HepG2 (cell line): ENCODE results near the gene ABL2. TPM values are rescaled to one million over a fixed set of nuclear protein-coding genes. Genes with fewer than 3 reads are reported as not detected.

ENCODE experiments used
- ATAD3A ChIP-seq: sonication (generic); formaldehyde crosslinking; IDR thresholded peaks from 2 replicates; pipeline ENCODE4 v1.4.0; 2020; ENCODE audit warnings: missing genetic modification reagents
- CAMTA2 ChIP-seq: sonication (generic); formaldehyde crosslinking; IDR thresholded peaks from 2 replicates; pipeline ENCODE4 v1.4.0; 2020; ENCODE audit warnings: mild to moderate bottlenecking, missing genetic modification reagents, borderline replicate concordance
- KDM4B ChIP-seq: sonication (generic); formaldehyde crosslinking; IDR thresholded peaks from 2 replicates; pipeline ENCODE4 v1.4.0; 2020; ENCODE audit warnings: missing genetic modification reagents
- MYPOP ChIP-seq: sonication (generic); formaldehyde crosslinking; IDR thresholded peaks from 2 replicates; pipeline ENCODE4 v1.8.1; 2023; ENCODE audit warnings: mild to moderate bottlenecking, moderate library complexity, missing genetic modification reagents
- NFE2L1 ChIP-seq: sonication (generic); formaldehyde crosslinking; IDR thresholded peaks from 2 replicates; pipeline ENCODE4 v1.4.0; 2020; ENCODE audit warnings: missing genetic modification reagents, mild to moderate bottlenecking, borderline replicate concordance
- NR2F1 ChIP-seq, 2 experiments: fragments of 450-650 bp in 1 of 2; formaldehyde crosslinking in 1 of 2; IDR thresholded peaks; 2 replicates each; pipeline versions ENCODE4 v1.5.0 to v1.6.1; 2016 to 2020; ENCODE audit warnings: mild to moderate bottlenecking in 1 of 2, missing compliant biosample characterization in 1 of 2, missing genetic modification reagents in 1 of 2, moderate library complexity in 1 of 2
- PRMT3 ChIP-seq: sonication (generic); formaldehyde crosslinking; IDR thresholded peaks from 2 replicates; pipeline ENCODE4 v1.8.1; 2022; ENCODE audit warnings: low read depth, mild to moderate bottlenecking, moderate library complexity, missing genetic modification reagents, borderline replicate concordance
- SUZ12 ChIP-seq: fragments of 150-350 bp; IDR thresholded peaks from 2 replicates; pipeline ENCODE4 v1.6.1; 2014; ENCODE audit warnings: low read depth, low read length
- UBTF ChIP-seq: sonication (generic); formaldehyde crosslinking; IDR thresholded peaks from 2 replicates; pipeline ENCODE4 v1.4.0; 2020; ENCODE audit warnings: mild to moderate bottlenecking, missing genetic modification reagents
- ZFP36 ChIP-seq: fragments of 150-350 bp; IDR thresholded peaks from 2 replicates; pipeline ENCODE4 v1.6.1; 2018; ENCODE audit warnings: borderline replicate concordance, low read length, low read depth; ENCODE audit not compliant: partially characterized antibody
- ZNF275 ChIP-seq: sonication (generic); formaldehyde crosslinking; IDR thresholded peaks from 2 replicates; pipeline ENCODE4 v1.8.0; 2022; ENCODE audit warnings: missing genetic modification reagents, mild to moderate bottlenecking, inconsistent platforms, borderline replicate concordance
- ZNF558 ChIP-seq: sonication (generic); formaldehyde crosslinking; IDR thresholded peaks from 2 replicates; pipeline ENCODE4 v1.9.0; 2022; ENCODE audit warnings: mild to moderate bottlenecking, missing genetic modification reagents, borderline replicate concordance
- ZNF562 ChIP-seq: sonication (generic); formaldehyde crosslinking; IDR thresholded peaks from 2 replicates; pipeline ENCODE4 v1.8.0; 2022; ENCODE audit warnings: missing genetic modification reagents, borderline replicate concordance
- polyA plus RNA-seq, 8 experiments: library from polyadenylated mRNA; depleted of rRNA in 3 of 8; stranded (reverse) in 7 of 8; unstranded in 1 of 8; fragments of >200 nt; fragmentation: Illumina TruSeq in 4 of 8; extraction: Trizol in 4 of 8; gene quantifications; 2 replicates each; pipeline versions ENCODE4 v1.2.1 to v1.2.3, GENCODE V29; 2011 to 2016; ENCODE audit warnings: low read depth in 4 of 8, missing spikeins in 1 of 8, mixed read lengths in 1 of 8; ENCODE audit not compliant: insufficient read depth in 1 of 8
- total RNA-seq, 5 experiments: library from RNA; depleted of rRNA; stranded (reverse); fragments of >200 nt; fragmentation: Illumina TruSeq; extraction: Trizol; gene quantifications; 2 replicates each; pipeline ENCODE4 v1.2.3, GENCODE V29; 2016; ENCODE audit warnings: low read depth in 1 of 5
- TF ChIP-seq, protein P1 (sequence below): sonication (generic); formaldehyde crosslinking; IDR thresholded peaks from 2 replicates; pipeline ENCODE4 v1.4.0; 2020; ENCODE audit warnings: mild to moderate bottlenecking, missing genetic modification reagents
- TF ChIP-seq, protein P2 (sequence below): IDR thresholded peaks from 2 replicates; pipeline ENCODE4 v1.6.1; 2012; ENCODE audit warnings: low read length, improper control_type of control experiment
- TF ChIP-seq, protein P3 (sequence below): sonication (generic); formaldehyde crosslinking; IDR thresholded peaks from 2 replicates; pipeline ENCODE4 v1.5.0; 2020; ENCODE audit warnings: mild to moderate bottlenecking, missing genetic modification reagents

ABL2 gene
- total and polyA plus RNA-seq, 2 of the 13 experiments (the other 11 are each of a cell fraction or from before 2014, with no cell fraction given), result 5.8 to 6.0 TPM

GRCh38 chr1:179151908-179152682 lies 77.4 kb downstream of the ABL2 start (continued):
- TF ChIP-seq CAMTA2 (CRISPR knock-in tag) (no peak), ATAD3A (CRISPR knock-in tag) (no peak), ZNF562 (CRISPR knock-in tag) (no peak), UBTF (CRISPR knock-in tag) (no peak), ZNF558 (no peak), KDM4B (CRISPR knock-in tag) (no peak), ZFP36 (no peak), SUZ12 (no peak), PRMT3 (CRISPR knock-in tag) (no peak), ZNF275 (CRISPR knock-in tag) (no peak), NR2F1 (CRISPR knock-in tag; IDR thresholded peaks at IDR 0.05) (no peak), NFE2L1 (no peak), MYPOP (CRISPR knock-in tag) (peak; percentile 17; the same call in 1 of the 2 replicates)
- TF ChIP-seq, protein P1, sequence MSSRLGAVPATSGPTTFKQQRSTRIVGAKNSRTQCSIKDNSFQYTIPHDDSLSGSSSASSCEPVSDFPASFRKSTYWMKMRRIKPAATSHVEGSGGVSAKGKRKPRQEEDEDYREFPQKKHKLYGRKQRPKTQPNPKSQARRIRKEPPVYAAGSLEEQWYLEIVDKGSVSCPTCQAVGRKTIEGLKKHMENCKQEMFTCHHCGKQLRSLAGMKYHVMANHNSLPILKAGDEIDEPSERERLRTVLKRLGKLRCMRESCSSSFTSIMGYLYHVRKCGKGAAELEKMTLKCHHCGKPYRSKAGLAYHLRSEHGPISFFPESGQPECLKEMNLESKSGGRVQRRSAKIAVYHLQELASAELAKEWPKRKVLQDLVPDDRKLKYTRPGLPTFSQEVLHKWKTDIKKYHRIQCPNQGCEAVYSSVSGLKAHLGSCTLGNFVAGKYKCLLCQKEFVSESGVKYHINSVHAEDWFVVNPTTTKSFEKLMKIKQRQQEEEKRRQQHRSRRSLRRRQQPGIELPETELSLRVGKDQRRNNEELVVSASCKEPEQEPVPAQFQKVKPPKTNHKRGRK (CRISPR knock-in tag), result no peak
- TF ChIP-seq, protein P2, sequence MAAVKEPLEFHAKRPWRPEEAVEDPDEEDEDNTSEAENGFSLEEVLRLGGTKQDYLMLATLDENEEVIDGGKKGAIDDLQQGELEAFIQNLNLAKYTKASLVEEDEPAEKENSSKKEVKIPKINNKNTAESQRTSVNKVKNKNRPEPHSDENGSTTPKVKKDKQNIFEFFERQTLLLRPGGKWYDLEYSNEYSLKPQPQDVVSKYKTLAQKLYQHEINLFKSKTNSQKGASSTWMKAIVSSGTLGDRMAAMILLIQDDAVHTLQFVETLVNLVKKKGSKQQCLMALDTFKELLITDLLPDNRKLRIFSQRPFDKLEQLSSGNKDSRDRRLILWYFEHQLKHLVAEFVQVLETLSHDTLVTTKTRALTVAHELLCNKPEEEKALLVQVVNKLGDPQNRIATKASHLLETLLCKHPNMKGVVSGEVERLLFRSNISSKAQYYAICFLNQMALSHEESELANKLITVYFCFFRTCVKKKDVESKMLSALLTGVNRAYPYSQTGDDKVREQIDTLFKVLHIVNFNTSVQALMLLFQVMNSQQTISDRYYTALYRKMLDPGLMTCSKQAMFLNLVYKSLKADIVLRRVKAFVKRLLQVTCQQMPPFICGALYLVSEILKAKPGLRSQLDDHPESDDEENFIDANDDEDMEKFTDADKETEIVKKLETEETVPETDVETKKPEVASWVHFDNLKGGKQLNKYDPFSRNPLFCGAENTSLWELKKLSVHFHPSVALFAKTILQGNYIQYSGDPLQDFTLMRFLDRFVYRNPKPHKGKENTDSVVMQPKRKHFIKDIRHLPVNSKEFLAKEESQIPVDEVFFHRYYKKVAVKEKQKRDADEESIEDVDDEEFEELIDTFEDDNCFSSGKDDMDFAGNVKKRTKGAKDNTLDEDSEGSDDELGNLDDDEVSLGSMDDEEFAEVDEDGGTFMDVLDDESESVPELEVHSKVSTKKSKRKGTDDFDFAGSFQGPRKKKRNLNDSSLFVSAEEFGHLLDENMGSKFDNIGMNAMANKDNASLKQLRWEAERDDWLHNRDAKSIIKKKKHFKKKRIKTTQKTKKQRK, result no peak
- TF ChIP-seq, protein P3, sequence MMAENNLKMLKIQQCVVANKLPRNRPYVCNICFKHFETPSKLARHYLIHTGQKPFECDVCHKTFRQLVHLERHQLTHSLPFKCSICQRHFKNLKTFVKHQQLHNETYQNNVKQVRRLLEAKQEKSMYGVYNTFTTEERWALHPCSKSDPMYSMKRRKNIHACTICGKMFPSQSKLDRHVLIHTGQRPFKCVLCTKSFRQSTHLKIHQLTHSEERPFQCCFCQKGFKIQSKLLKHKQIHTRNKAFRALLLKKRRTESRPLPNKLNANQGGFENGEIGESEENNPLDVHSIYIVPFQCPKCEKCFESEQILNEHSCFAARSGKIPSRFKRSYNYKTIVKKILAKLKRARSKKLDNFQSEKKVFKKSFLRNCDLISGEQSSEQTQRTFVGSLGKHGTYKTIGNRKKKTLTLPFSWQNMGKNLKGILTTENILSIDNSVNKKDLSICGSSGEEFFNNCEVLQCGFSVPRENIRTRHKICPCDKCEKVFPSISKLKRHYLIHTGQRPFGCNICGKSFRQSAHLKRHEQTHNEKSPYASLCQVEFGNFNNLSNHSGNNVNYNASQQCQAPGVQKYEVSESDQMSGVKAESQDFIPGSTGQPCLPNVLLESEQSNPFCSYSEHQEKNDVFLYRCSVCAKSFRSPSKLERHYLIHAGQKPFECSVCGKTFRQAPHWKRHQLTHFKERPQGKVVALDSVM, result no peak
